HepG2 (cell line): ENCODE results near the gene GAS2. TPM values are rescaled to one million over a fixed set of nuclear protein-coding genes. Genes with fewer than 3 reads are reported as not detected.

ENCODE experiments used
- ATAC-seq: fragments of 200-7000 bp; cut with Tn5 transposase; 3 replicates; pipeline ENCODE4 v1.9.1; 2020; ENCODE audit warnings: mild to moderate bottlenecking, moderate library complexity
- BruUV-seq: library from RNA; stranded (reverse); fragments of 400-500 nt; replicated peaks from 2 replicates; lab custom pipeline; 2021; lab: Mats Ljungman, UMichigan
- CTCF ChIA-PET: fragments of 300-600 bp; formaldehyde crosslinking; extraction: SDS; loops from one replicate; lab custom pipeline; 2021; ENCODE audit warnings: low total read pairs, inconsistent platforms, low intra/inter-chr PET ratio; lab: Yijun Ruan, JAX
- POLR2A ChIA-PET: fragments of 350-600 bp; sonication (Branson Sonifier 250); formaldehyde crosslinking; loops from one replicate; lab custom pipeline; 2020; ENCODE audit warnings: antibody characterized with exemption, inconsistent platforms; lab: Yijun Ruan, JAX
- DNase-seq: peaks from one replicate; pipeline ENCODE4 v3.0.0-alpha.2; 2015; ENCODE audit warnings: low spot score
- FAIRE-seq: peaks from 3 replicates; lab custom pipeline; 2011; peaks lifted over from hg19 to GRCh38; lab: Jason Lieb, UNC
- H2AFZ ChIP-seq: one replicate; pipeline ENCODE4 v1.6.1; 2011; ENCODE audit warnings: low read length, inconsistent platforms
- H3K27ac ChIP-seq: fragments of 300-600 bp; 3 replicates; pipeline ENCODE4 v1.8.0; 2011; ENCODE audit warnings: mixed run types, mild to moderate bottlenecking, mixed read lengths, low read length, inconsistent platforms; ENCODE audit not compliant: insufficient read depth; ENCODE audit errors: extremely low read length
- H3K27me3 ChIP-seq, 2 experiments: fragments of 200-600 bp in 1 of 2; 2 replicates in 1 of 2; 3 replicates in 1 of 2; pipeline versions ENCODE4 v1.6.0 to v1.8.0; 2011; ENCODE audit warnings: low read length in 2 of 2, mild to moderate bottlenecking in 2 of 2, moderate library complexity in 2 of 2, inconsistent platforms in 1 of 2; ENCODE audit not compliant: insufficient read depth in 2 of 2, control insufficient read depth in 1 of 2
- H3K36me3 ChIP-seq, 2 experiments: fragments of 200-600 bp in 1 of 2; replicated peaks in 1 of 2; 2 replicates in 1 of 2; 3 replicates in 1 of 2; pipeline versions ENCODE4 v1.5.1 to v1.8.0; 2011; ENCODE audit warnings: low read length in 2 of 2, inconsistent platforms in 1 of 2; ENCODE audit not compliant: insufficient read depth in 2 of 2, control insufficient read depth in 1 of 2
- H3K4me1 ChIP-seq: 2 replicates; pipeline ENCODE4 v1.5.1; 2012; ENCODE audit warnings: low read length, inconsistent platforms; ENCODE audit not compliant: insufficient read depth
- H3K4me2 ChIP-seq: 2 replicates; pipeline ENCODE4 v1.6.0; 2011; ENCODE audit warnings: low read depth, low read length, inconsistent platforms
- H3K4me3 ChIP-seq, 3 experiments: fragments of 200-600 bp in 1 of 3; sonication (generic), shearing (Covaris generic) in 1 of 3; replicated peaks in 1 of 3; 2 replicates each; pipeline ENCODE4 v1.5.1; 2011 to 2016; ENCODE audit warnings: low read length in 3 of 3, inconsistent platforms in 2 of 3, low read depth in 2 of 3, mild to moderate bottlenecking in 2 of 3, control low read depth in 1 of 3, mixed read lengths in 1 of 3; ENCODE audit not compliant: insufficient read depth in 1 of 3
- H3K79me2 ChIP-seq: one replicate; pipeline ENCODE4 v1.6.1; 2011; ENCODE audit warnings: low read length, inconsistent platforms; ENCODE audit not compliant: insufficient read depth
- H3K9ac ChIP-seq: 2 replicates; pipeline ENCODE4 v1.6.0; 2011; ENCODE audit warnings: mild to moderate bottlenecking, low read depth, low read length, inconsistent platforms; ENCODE audit not compliant: insufficient read depth
- H3K9me3 ChIP-seq: 2 replicates; pipeline ENCODE4 v1.5.1; 2012; ENCODE audit warnings: mild to moderate bottlenecking, low read length
- H4K20me1 ChIP-seq: 2 replicates; pipeline ENCODE4 v1.6.0; 2011; ENCODE audit warnings: inconsistent platforms, mild to moderate bottlenecking, low read length, moderate library complexity; ENCODE audit not compliant: insufficient read depth
- HNF4G ChIP-seq, 2 experiments: sonication (generic) in 1 of 2; formaldehyde crosslinking in 1 of 2; IDR thresholded peaks; 2 replicates each; pipeline versions ENCODE4 v1.4.0 to v1.6.1; 2011 to 2020; ENCODE audit warnings: borderline replicate concordance in 2 of 2, low read depth in 2 of 2, mild to moderate bottlenecking in 2 of 2, low read length in 1 of 2, missing genetic modification reagents in 1 of 2, moderate library complexity in 1 of 2
- HNRNPK ChIP-seq: fragments of 200-400 bp; formaldehyde crosslinking; IDR thresholded peaks from 2 replicates; pipeline ENCODE4 v1.6.1; 2018; ENCODE audit warnings: low read length, low read depth, moderate library complexity, mild to moderate bottlenecking; ENCODE audit not compliant: poor library complexity, severe bottlenecking
- MED13 ChIP-seq: sonication (generic); formaldehyde crosslinking; IDR thresholded peaks from 2 replicates; pipeline ENCODE4 v1.5.0; 2020; ENCODE audit warnings: missing genetic modification reagents
- NR2C2 ChIP-seq: sonication (generic); formaldehyde crosslinking; IDR thresholded peaks from 2 replicates; pipeline ENCODE4 v1.4.0; 2020; ENCODE audit warnings: missing genetic modification reagents, mild to moderate bottlenecking, moderate library complexity, borderline replicate concordance
- PCBP2 ChIP-seq: fragments of 200-400 bp; formaldehyde crosslinking; optimal IDR thresholded peaks from 2 replicates; pipeline ENCODE3; 2018; ENCODE audit warnings: low read length, low read depth; ENCODE audit not compliant: poor library complexity, severe bottlenecking
- SATB2 ChIP-seq: sonication (generic); formaldehyde crosslinking; IDR thresholded peaks from 2 replicates; pipeline ENCODE4 v1.5.0; 2020; ENCODE audit warnings: missing genetic modification reagents
- SPEN ChIP-seq: sonication (generic); formaldehyde crosslinking; IDR thresholded peaks from 2 replicates; pipeline ENCODE4 v1.5.1; 2020; ENCODE audit warnings: low read depth, mild to moderate bottlenecking, missing genetic modification reagents
- SRY ChIP-seq: sonication (generic); formaldehyde crosslinking; IDR thresholded peaks from 2 replicates; pipeline ENCODE4 v1.8.0; 2022; ENCODE audit warnings: mild to moderate bottlenecking, missing genetic modification reagents
- TRIM22 ChIP-seq: fragments of 450-650 bp; IDR thresholded peaks from 2 replicates; pipeline ENCODE4 v1.6.1; 2017
- ZBTB38 ChIP-seq: sonication (generic); formaldehyde crosslinking; IDR thresholded peaks from 2 replicates; pipeline ENCODE4 v1.5.1; 2020; ENCODE audit warnings: mild to moderate bottlenecking, missing genetic modification reagents
- ZEB1 ChIP-seq: IDR thresholded peaks from 2 replicates; pipeline ENCODE4 v1.6.1; 2012; ENCODE audit warnings: mild to moderate bottlenecking, low read depth, inconsistent platforms; ENCODE audit not compliant: insufficient replicate concordance
- ZNF24 ChIP-seq: fragments of 450-650 bp; IDR thresholded peaks from 2 replicates; pipeline ENCODE4 v1.6.1; 2017; ENCODE audit warnings: antibody characterized with exemption, mild to moderate bottlenecking
- ZNF460 ChIP-seq: sonication (generic); formaldehyde crosslinking; IDR thresholded peaks from 2 replicates; pipeline ENCODE4 v1.5.1; 2020; ENCODE audit warnings: missing genetic modification reagents, mild to moderate bottlenecking, borderline replicate concordance
- ZNF672 ChIP-seq: sonication (generic); formaldehyde crosslinking; IDR thresholded peaks from 2 replicates; pipeline ENCODE4 v1.8.1; 2022; ENCODE audit warnings: missing genetic modification reagents
- WGBS: methylation state at CpG from one replicate; pipeline ENCODE4 v1.1.6; 2017; ENCODE audit warnings: low lambda C conversion rate; 5-methylcytosine and 5-hydroxymethylcytosine counted together
- in situ Hi-C: cut with HindIII; loops from 2 replicates; pipeline ENCODE4 v1.10.0; 2017; ENCODE audit warnings: low pct_unique_long_range_greater_than_20kb; ENCODE audit not compliant: extremely low pct_ligation_motif_present
- intact Hi-C: fragments of 100-400 bp; cut with micrococcal nuclease; formaldehyde crosslinking; loops from one replicate; pipeline ENCODE4 v1.10.0; 2022; ENCODE audit not compliant: unreplicated experiment
- polyA plus RNA-seq, 8 experiments: library from polyadenylated mRNA; depleted of rRNA in 3 of 8; stranded (reverse) in 7 of 8; unstranded in 1 of 8; fragments of >200 nt; fragmentation: Illumina TruSeq in 4 of 8; extraction: Trizol in 4 of 8; gene quantifications; 2 replicates each; pipeline versions ENCODE4 v1.2.1 to v1.2.3, GENCODE V29; 2011 to 2016; ENCODE audit warnings: low read depth in 4 of 8, missing spikeins in 1 of 8, mixed read lengths in 1 of 8; ENCODE audit not compliant: insufficient read depth in 1 of 8
- total RNA-seq, 5 experiments: library from RNA; depleted of rRNA; stranded (reverse); fragments of >200 nt; fragmentation: Illumina TruSeq; extraction: Trizol; gene quantifications; 2 replicates each; pipeline ENCODE4 v1.2.3, GENCODE V29; 2016; ENCODE audit warnings: low read depth in 1 of 5

GAS2 gene
- total and polyA plus RNA-seq, 2 of the 13 experiments (the other 11 are each of a cell fraction or from before 2014, with no cell fraction given): 26.0 to 85.1 TPM

GRCh38 chr11:22659783-22660182 is 6.6 kb upstream of the GAS2 start:
- Histone ChIP-seq H4K20me1 (no peaks in the 10 kb centered on the region), H3K79me2 (no peaks in the 10 kb centered on the region), H3K4me1 (peaks cover 13% of the 10 kb centered on the region), H2AFZ (no peak overlapping the region), H3K27me3 (no peaks in the 10 kb centered on the region), H3K36me3 (no peaks in the 10 kb centered on the region), H3K27ac (no peak overlapping the region), H3K4me2 (no peak overlapping the region), H3K9ac (no peak overlapping the region), H3K9me3 (no peaks in the 10 kb centered on the region), H3K4me3 (no peak overlapping the region)
- FAIRE-seq: no peak
- no peak for DNase-seq
- in situ Hi-C loops (no loop called here), intact Hi-C loops (loop anchor here (2.0 kb wide), 1 partner anchor 31 kb away; no protein-coding TSS in a partner anchor)
- BruUV-seq: no TSS peak
- peak; percentile 67 for TF ChIP-seq HNRNPK
- TF ChIP-seq PCBP2: peak; percentile 60
- no peak for TF ChIP-seq ZBTB38 (CRISPR knock-in tag)
- WGBS: 100% methylated on average over 1 of the region's 1 CpG
- ChIA-PET CTCF (no interaction called here), POLR2A (no interaction called here)
- ATAC-seq: no peak

DNA sequence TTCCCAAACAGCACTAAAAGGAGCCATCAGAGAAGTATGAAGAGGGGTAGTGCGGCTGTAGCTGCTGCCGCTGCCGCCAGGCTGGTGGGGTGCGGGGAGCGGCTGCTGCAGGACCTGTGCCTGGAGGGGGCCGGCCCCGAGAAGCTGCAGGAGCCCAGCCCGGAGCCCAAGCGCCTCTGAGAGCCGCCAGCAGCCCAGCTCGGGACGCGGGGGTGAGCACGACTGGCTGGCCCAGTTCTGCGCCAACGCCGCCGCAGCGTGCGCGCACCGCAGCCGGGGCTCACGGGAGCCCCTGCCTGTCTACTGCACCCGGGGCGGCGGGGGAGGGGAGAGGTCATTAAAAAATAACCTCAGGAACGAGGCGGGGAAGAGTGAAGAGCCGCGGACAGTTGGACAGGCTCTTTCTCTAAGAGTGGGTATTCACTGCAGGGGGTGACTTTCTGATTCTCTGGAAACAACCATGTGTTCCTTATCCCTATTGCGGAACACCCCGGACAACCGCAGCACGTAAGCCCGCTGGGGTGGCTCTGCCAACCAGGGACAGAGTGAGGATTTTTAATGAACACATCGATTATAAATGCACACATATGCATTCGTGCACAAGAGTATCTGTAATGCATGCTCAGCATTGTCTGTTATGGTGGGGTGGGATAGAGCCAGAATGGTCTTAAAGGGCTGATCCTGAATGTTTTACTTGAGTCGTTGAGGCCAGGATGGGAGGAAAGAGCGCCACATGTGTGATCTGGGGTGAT is 453 bp downstream of the GAS2 start:
- no peak for FAIRE-seq
- Histone ChIP-seq H3K4me2 (peak overlapping the region; percentile 93), H3K36me3 (no peaks in the 10 kb centered on the region), H2AFZ (peak overlapping the region; percentile 98), H3K27ac (peak overlapping the region; percentile 87), H3K79me2 (peaks cover 41% of the 10 kb centered on the region), H3K4me1 (peaks cover 58% of the 10 kb centered on the region), H3K9me3 (no peaks in the 10 kb centered on the region), H4K20me1 (no peaks in the 10 kb centered on the region), H3K4me3 (peak overlapping the region; percentile 74 to 90 (median 86)), H3K27me3 (no peaks in the 10 kb centered on the region; a peak in 1 of 5 replicates), H3K9ac (peak overlapping the region; percentile 76)
- intact Hi-C loops (loop anchor here (1.0 to 2.0 kb wide), 3 partner anchors 32 to 63 kb away; partner anchors contain the start of gene FANCF), in situ Hi-C loops (loop anchor here (5.0 kb wide), 2 partner anchors 60 to 120 kb away; no protein-coding TSS in a partner anchor)
- no TSS peak for BruUV-seq
- WGBS: 4% methylated on average over 5 of the region's 40 CpGs
- CTCF ChIA-PET: interaction anchor here (1.4 kb wide), 1 partner anchor 63 kb away, joined by 4 read pairs; no protein-coding TSS in a partner anchor
- POLR2A ChIA-PET: interaction anchor here (0.7 to 2.3 kb wide), 10 partner anchors 8 to 163 kb away, joined by 3 to 24 read pairs (median 7); partner anchors contain the start of genes FANCF and SVIP
- peak; percentile 53 for DNase-seq
- peak; percentile 98 for ATAC-seq
- TF ChIP-seq ZNF460 (CRISPR knock-in tag) (no peak), ZEB1 (no peak), ZNF24 (no peak), TRIM22 (no peak), ZNF672 (no peak), SRY (CRISPR knock-in tag) (0 out of 2 replicates have a peak, but pooled peaks have one; percentile 43), SATB2 (CRISPR knock-in tag) (0 out of 2 replicates have a peak, but pooled peaks have one; percentile 40), SPEN (0 out of 2 replicates have a peak, but pooled peaks have one; percentile 43), NR2C2 (CRISPR knock-in tag) (peak; percentile 62; the same call in 1 of the 2 replicates), HNF4G (IDR thresholded peaks at IDR 0.05; ENCODE audit: borderline replicate concordance, low read depth, low read length) (no peak; the same call in 1 of the 2 replicates), HNF4G (CRISPR knock-in tag; IDR thresholded peaks at IDR 0.05; ENCODE audit: borderline replicate concordance, low read depth) (no peak), MED13 (peak; percentile 43; the same call in 1 of the 2 replicates)
